ENCODE measurements around the gene CCDC59.

DNA sequence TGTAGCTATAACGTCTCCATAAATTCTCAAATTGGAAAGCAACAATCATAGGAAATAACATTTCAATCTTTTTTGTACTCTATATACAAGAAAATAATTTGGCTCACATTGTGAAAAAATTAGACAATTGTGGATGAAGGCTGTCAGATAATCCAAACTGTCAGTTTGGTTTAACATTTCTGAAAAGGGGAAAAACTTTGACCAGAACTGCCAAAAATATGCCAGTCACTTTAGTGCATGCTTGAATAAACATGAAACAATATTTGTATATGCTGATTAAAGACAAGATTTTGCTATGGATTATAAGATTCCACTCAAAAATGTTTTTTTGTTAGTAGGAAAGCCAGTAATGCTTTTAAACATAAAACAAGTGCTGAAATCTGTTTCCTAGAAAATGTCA, 38.9 kb downstream of the CCDC59 start:
- TF ChIP-seq EP300 (IDR thresholded peaks at IDR 0.05; ENCODE audit: borderline replicate concordance in 1 of 2, control insufficient read depth in 1 of 2, low read depth in 2 of 2, low read length in 2 of 2) (no peak), CREM (IDR thresholded peaks at IDR 0.05; ENCODE audit: low read depth) (no peak), TARDBP (IDR thresholded peaks at IDR 0.05; ENCODE audit: borderline replicate concordance) (no peak), HDAC6 (IDR thresholded peaks at IDR 0.05; ENCODE audit: unreplicated experiment) (no peak), GABPA (IDR thresholded peaks at IDR 0.05; ENCODE audit: low read depth) (no peak), RAD21 (IDR thresholded peaks at IDR 0.05; ENCODE audit: insufficient read depth, low read depth, low read length) (no peak), POLR2A (IDR thresholded peaks at IDR 0.05; ENCODE audit: low read depth, low read length) (no peak), SRF (IDR thresholded peaks at IDR 0.05; ENCODE audit: low read depth in 2 of 2, low read length in 2 of 2) (no peak)
- TF ChIP-seq, protein P1, sequence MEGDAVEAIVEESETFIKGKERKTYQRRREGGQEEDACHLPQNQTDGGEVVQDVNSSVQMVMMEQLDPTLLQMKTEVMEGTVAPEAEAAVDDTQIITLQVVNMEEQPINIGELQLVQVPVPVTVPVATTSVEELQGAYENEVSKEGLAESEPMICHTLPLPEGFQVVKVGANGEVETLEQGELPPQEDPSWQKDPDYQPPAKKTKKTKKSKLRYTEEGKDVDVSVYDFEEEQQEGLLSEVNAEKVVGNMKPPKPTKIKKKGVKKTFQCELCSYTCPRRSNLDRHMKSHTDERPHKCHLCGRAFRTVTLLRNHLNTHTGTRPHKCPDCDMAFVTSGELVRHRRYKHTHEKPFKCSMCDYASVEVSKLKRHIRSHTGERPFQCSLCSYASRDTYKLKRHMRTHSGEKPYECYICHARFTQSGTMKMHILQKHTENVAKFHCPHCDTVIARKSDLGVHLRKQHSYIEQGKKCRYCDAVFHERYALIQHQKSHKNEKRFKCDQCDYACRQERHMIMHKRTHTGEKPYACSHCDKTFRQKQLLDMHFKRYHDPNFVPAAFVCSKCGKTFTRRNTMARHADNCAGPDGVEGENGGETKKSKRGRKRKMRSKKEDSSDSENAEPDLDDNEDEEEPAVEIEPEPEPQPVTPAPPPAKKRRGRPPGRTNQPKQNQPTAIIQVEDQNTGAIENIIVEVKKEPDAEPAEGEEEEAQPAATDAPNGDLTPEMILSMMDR (IDR thresholded peaks at IDR 0.05 in 2 of 3, conservative IDR thresholded peaks at IDR 0.05 in 1 of 3; ENCODE audit: control insufficient read depth in 2 of 3, extremely low read depth in 1 of 3, insufficient read depth in 1 of 3, low read depth in 3 of 3, low read length in 3 of 3), result no peak
- TF ChIP-seq, protein P2, sequence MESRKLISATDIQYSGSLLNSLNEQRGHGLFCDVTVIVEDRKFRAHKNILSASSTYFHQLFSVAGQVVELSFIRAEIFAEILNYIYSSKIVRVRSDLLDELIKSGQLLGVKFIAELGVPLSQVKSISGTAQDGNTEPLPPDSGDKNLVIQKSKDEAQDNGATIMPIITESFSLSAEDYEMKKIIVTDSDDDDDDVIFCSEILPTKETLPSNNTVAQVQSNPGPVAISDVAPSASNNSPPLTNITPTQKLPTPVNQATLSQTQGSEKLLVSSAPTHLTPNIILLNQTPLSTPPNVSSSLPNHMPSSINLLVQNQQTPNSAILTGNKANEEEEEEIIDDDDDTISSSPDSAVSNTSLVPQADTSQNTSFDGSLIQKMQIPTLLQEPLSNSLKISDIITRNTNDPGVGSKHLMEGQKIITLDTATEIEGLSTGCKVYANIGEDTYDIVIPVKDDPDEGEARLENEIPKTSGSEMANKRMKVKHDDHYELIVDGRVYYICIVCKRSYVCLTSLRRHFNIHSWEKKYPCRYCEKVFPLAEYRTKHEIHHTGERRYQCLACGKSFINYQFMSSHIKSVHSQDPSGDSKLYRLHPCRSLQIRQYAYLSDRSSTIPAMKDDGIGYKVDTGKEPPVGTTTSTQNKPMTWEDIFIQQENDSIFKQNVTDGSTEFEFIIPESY (IDR thresholded peaks at IDR 0.05), result no peak
- TF ChIP-seq, protein P3, sequence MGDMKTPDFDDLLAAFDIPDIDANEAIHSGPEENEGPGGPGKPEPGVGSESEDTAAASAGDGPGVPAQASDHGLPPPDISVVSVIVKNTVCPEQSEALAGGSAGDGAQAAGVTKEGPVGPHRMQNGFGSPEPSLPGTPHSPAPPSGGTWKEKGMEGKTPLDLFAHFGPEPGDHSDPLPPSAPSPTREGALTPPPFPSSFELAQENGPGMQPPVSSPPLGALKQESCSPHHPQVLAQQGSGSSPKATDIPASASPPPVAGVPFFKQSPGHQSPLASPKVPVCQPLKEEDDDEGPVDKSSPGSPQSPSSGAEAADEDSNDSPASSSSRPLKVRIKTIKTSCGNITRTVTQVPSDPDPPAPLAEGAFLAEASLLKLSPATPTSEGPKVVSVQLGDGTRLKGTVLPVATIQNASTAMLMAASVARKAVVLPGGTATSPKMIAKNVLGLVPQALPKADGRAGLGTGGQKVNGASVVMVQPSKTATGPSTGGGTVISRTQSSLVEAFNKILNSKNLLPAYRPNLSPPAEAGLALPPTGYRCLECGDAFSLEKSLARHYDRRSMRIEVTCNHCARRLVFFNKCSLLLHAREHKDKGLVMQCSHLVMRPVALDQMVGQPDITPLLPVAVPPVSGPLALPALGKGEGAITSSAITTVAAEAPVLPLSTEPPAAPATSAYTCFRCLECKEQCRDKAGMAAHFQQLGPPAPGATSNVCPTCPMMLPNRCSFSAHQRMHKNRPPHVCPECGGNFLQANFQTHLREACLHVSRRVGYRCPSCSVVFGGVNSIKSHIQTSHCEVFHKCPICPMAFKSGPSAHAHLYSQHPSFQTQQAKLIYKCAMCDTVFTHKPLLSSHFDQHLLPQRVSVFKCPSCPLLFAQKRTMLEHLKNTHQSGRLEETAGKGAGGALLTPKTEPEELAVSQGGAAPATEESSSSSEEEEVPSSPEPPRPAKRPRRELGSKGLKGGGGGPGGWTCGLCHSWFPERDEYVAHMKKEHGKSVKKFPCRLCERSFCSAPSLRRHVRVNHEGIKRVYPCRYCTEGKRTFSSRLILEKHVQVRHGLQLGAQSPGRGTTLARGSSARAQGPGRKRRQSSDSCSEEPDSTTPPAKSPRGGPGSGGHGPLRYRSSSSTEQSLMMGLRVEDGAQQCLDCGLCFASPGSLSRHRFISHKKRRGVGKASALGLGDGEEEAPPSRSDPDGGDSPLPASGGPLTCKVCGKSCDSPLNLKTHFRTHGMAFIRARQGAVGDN (IDR thresholded peaks at IDR 0.05), result no peak

Measured in GM12878 (cell line).